Measurements from ENCODE around the gene ALPL.
"Not testable (repeated sequence)": the region's sequence is repeated elsewhere in the genome, so short reads cannot be mapped to it uniquely, and the experiment has no call there.

ALPL gene

GRCh38 chr1:21563971-21564370, 54.7 kb downstream of the ALPL start:
- no peak for DNase-seq

- DNase-seq: no peak
These were observed 55.4 kb downstream of the ALPL start for GRCh38 chr1:21564521-21565095.

GRCh38 chr1:21565285-21565684, 56.1 kb downstream of the ALPL start:
- DNase-seq: no peak

DNA sequence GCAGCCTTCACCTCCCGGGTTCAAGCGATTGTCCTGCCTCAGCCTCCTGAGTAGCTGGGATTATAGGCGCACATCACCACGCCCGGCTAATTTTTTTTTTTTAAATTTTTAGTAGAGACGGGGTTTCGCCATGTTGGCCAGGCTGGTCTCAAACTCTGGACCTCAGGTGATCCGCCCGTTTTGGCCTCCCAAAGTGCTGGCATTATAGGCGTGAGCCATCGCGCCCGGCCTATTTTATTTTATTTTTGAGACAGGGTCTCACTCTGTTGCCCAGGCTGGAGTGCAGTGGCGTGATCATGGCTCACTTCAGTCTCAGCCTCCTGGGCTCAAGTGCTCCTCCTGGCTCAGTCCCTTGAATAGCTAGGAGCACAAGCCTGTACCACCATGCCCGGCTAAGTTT, 57.1 kb downstream of the ALPL start:
- DNase-seq: not testable (repeated sequence)

GRCh38 chr1:21567241-21568005, 58.2 kb downstream of the ALPL start:
- DNase-seq: no peak

DNA sequence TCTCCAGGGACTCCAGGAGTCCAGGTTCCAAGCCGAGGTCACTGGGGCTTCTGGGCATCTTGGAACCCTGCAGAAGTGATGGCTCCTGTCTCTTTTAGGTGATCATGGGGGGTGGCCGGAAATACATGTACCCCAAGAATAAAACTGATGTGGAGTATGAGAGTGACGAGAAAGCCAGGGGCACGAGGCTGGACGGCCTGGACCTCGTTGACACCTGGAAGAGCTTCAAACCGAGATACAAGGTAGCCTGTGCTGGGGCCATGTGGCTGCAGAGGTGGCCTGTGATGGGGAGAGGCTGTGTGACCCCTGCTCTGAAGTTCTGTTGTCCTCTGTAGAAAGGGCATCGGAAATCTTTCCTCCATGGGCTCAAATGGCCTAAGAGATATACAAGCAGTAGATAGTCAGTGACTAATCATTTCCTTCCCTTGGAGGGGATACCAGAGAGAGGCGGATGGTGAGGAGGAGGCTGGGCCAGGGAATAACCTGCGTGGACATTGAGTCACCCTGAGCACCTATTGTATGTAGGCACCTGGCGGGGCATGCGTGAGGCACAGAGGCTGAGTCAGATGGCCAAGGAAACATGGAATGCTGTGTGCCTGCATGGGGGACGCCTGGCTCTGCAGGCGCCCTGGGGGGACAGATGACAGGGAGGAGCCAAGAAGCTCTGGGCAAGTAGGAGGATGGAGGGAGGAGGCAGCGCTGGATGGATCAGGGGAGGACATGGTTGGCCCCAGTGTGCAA, 59.0 kb downstream of the ALPL start:
- DNase-seq: no peak

DNA sequence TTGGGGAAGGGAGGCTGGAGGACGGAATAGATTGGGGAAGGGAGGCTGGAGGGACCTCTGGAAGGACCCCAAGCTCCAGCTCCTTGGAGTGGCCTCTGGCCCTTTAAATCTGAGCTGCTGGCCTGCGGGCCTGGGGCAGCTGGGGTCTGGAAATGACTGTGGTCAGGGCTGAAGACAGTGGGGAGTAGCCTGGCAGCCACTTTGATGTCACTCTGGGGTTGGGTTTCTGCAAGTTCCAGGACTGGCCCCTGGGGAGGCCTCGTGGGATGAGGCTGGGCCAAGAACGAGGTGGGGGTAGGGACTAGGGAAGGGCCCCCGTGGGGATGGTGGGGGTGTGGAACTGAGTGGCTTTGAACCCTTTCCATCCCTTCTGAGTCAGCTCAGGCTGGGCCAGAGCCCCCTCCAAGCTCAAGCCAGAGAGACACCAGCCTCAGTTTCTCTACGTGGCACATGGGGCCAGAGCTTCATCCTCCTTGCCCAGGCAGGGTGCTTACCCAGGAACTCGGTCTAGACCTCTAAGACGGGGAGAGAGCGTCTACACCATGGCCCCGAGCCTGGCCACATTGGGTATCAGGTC, 59.7 kb downstream of the ALPL start:
- no peak for DNase-seq

DNA sequence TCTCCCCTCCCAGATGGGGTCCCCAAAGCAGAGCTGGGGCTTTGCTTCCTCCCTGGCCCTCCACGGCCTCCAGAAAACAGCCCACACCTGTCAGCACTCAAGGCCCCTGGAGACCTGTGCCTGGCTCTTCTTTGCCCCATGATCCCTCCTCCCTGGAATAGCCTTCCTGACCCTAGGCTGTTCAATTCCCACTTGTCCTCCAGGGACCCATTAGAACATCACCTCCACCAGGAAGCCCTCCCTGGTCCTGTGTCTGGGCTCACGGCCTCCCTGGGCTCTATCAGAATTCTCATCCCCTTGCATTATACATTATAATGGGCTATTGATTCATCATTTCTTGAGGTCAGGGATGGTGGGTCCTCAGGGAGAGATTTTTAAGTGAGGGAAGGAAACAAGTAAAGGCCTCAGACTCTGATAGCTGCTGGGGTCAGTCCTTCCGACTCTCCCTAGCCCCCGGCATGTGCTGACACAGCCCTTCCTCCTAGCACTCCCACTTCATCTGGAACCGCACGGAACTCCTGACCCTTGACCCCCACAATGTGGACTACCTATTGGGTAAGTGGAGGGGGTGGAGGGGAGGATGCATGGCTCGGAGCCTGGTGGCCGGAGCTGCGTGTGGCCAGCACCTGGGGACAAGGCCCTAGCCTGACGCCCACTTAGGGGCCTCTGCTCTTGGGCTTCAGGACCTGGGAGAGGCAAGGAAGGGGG, 60.8 kb downstream of the ALPL start:
- no peak for DNase-seq

DNA sequence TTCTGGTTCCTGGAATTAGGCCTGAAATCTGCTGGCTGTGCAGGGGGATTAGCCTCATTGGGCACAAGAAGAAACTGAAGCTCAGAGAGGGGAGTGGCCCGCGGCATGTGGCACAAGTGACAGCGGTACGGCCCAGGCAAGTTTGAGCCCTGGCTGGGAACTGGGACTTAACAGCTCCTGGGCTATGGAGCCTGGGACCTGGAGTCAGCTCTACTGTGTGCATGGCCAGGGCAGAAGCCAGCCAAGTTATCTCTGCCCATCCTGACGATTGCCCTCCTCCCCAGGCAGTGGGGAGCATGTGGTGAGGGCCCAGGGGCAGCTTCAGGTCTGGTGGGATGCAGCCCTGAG, 61.3 kb downstream of the ALPL start:
- no peak for DNase-seq

- no peak for DNase-seq
These were observed 61.7 kb downstream of the ALPL start for GRCh38 chr1:21570885-21571284.

- no peak for DNase-seq
These were observed 63.0 kb downstream of the ALPL start for GRCh38 chr1:21572221-21572620.

DNA sequence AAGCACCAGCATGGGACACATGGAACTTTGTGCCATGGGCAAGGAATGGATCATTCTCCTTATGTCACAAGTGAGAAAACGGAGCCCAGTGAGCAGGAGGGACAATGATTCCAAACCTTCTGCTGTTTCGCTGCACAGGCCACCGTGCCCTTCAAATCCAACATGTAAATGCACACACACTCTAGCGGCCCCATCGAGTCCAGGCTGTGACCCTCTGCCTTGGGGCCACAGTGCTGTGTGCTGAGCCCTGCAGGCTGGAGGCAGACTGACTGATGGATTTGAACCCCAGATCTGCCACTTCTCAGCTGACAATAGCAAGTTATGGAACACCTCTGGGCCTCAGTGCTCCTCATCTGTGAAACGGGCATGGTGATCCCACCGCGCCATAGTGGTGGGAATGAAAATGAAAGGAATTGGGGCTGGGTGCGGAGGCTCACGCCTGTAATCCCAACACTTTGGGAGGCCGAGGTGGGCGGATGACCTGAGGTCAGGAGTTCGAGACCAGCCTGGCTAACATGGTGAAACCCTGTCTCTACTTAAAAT, 63.6 kb downstream of the ALPL start:
- DNase-seq: no peak

- no peak for DNase-seq
These were observed 64.3 kb downstream of the ALPL start for GRCh38 chr1:21573475-21573874.

- peak in 1 of 2 donors; percentile 49 for DNase-seq
These were observed 64.8 kb downstream of the ALPL start for GRCh38 chr1:21573971-21574465.

GRCh38 chr1:21574466-21575151, 65.4 kb downstream of the ALPL start:
- no peak for DNase-seq

GRCh38 chr1:21575351-21575942, 66.2 kb downstream of the ALPL start:
- DNase-seq: no peak

- no peak for DNase-seq
These were observed 67.0 kb downstream of the ALPL start for GRCh38 chr1:21576031-21576797.

DNA sequence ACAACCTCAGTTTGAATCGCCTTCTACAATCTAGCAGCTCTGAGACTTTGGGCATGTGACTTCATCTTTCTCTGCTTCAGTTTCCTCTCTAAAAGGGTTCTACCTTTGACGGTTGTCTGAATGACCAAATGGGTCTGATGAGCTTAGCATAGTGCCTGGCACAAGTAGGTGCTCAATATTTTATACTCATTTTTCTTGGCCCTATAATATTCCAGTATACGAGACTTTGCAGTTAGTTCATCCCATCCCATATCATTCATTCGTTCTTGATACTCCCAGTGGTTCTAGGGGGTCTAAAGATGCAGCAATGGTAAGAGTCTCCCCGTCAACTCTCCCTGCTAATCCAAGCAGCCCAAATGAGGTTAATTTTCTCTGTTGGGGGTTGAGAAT, 67.6 kb downstream of the ALPL start:
- DNase-seq: no peak

- no peak for DNase-seq
These were observed 68.1 kb downstream of the ALPL start for GRCh38 chr1:21577324-21577723.

DNA sequence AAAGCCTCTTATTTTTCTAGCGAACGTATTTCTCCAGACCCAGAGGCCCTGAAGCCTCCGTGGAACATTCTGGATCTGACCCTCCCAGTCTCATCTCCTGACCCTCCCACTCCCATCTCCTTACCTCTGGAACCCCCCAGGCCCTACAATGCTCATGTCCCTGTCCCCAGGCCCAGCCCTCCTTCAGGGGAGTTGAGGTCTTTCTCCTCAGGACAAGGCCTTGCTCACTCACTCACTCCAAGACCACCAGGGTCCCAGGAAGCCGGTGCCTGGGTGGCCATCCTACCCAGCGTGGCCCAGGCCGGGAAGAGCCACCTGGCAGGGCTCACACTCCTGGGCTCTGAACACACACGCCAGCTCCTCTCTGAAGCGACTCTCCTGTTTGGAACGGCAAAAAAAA, 68.7 kb downstream of the ALPL start:
- no peak for DNase-seq

DNA sequence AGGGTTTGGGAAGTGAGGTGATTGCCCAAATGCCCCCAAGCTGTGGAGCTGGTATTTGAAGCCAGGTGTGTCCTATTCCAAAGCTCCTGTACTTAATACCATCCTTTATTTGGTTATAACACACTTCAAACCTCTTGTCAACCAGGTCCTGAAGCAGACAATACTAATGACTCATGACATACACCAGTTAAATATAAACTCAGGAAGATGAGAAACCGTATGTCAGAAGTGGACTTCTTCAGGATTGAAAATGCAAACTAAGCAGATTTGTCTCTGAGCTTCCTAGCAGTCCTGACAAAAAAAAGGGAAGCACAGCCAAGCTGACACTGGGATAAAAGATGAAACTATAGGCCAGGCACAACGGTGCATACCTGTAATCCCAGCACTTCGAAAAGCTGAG, 70.6 kb downstream of the ALPL start:
- no peak for DNase-seq

Measured in stimulated activated CD4-positive, alpha-beta T cell treated with anti-CD3 and anti-CD28 coated beads, Interleukin-2, amount 100 ng/mL, for 24 hours (primary cell).